Osteocyte (in vitro differentiated cells): ENCODE results near the gene HOXB4. TPM values are rescaled to one million over a fixed set of nuclear protein-coding genes. Genes with fewer than 3 reads are reported as not detected.

ENCODE experiments used
- DNase-seq: peaks from one replicate; pipeline ENCODE4 v3.0.0; 2021; ENCODE audit warnings: mixed read lengths; ENCODE audit not compliant: unreplicated experiment; ENCODE audit errors: extremely low spot score
- H3K27ac Mint-ChIP-seq: one replicate; pipeline ENCODE4 v1.8.0; 2021; ENCODE audit warnings: mild to moderate bottlenecking, mixed read lengths; ENCODE audit not compliant: unreplicated experiment
- H3K27me3 Mint-ChIP-seq: one replicate; pipeline ENCODE4 v1.8.0; 2021; ENCODE audit warnings: mixed read lengths; ENCODE audit not compliant: unreplicated experiment
- H3K36me3 Mint-ChIP-seq: one replicate; pipeline ENCODE4 v1.8.0; 2021; ENCODE audit warnings: mixed read lengths; ENCODE audit not compliant: unreplicated experiment
- H3K4me1 Mint-ChIP-seq: one replicate; pipeline ENCODE4 v1.8.0; 2021; ENCODE audit warnings: mixed read lengths; ENCODE audit not compliant: unreplicated experiment
- H3K4me3 Mint-ChIP-seq: one replicate; pipeline ENCODE4 v1.8.0; 2021; ENCODE audit warnings: mild to moderate bottlenecking, moderate library complexity, mixed read lengths; ENCODE audit not compliant: unreplicated experiment
- H3K9me3 Mint-ChIP-seq: one replicate; pipeline ENCODE4 v1.8.0; 2021; ENCODE audit warnings: mixed read lengths; ENCODE audit not compliant: unreplicated experiment
- CTCF ChIP-seq: fragments of 200-600 bp; sonication (generic); IDR thresholded peaks from 2 replicates; pipeline ENCODE4 v1.5.0; 2021; ENCODE audit warnings: antibody characterized with exemption, mild to moderate bottlenecking, moderate library complexity
- total RNA-seq: library from RNA; stranded (reverse); gene quantifications from 2 replicates; pipeline ENCODE4 v1.2.1, GENCODE V29; 2021

HOXB4 gene
- total RNA-seq, 1 donor from 2014 or later, result not detected

DNA sequence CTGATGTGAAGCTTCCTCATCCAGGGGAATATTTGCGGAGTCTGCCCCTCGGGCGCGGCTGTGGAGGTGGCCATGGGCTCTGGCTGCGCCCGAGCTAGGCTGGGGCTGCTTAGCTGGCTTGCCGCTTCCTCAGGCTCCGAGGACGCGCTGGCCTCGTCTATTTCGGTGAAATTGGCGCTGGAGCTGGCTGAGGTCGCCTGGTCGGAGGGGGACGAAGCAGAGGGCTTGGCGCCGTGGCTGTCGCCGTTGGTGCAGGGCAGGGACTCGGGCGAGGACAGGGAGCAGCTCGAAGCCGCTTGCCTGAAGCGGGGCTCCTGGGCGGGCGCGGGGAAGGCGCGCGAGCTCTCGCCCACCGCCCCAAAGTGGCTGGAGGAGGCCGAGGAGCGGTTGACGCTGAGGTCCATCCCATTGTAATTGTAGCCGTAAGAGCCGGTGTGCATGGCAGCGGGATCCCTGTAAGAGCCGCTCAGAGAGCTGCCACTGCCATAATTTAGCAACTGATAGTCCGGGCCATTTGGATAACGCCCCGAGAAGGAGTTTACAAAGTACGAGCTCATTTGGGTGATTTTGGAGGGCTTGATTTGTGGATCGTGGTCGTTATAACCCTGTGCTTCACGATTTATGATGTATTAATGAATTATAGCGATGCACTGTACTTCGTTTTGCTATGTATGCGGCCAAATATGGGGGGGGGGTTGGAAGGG, 15.1 kb upstream of the HOXB4 start, which contains the start of gene HOXB5:
HOXB5 (minus strand) TSS at position 654 of the 704 bp plus-strand sequence; CDS start at position 557, 97 bp downstream.
- Mint-ChIP-seq H3K9me3 (no peaks in the 10 kb centered on the region), H3K27ac (no peak within 1 kb of the TSS), H3K36me3 (no peaks in the 10 kb centered on the region), H3K4me3 (no peak within 1 kb of the TSS), H3K4me1 (peaks cover 13% of the 10 kb centered on the region), H3K27me3 (peaks cover 97% of the 10 kb centered on the region)
- no peak for TF ChIP-seq CTCF
- no peak for DNase-seq

GRCh38 chr17:48592577-48592976, 14.4 kb upstream of the HOXB4 start:
- DNase-seq, result no peak
- no peak for TF ChIP-seq CTCF
- Mint-ChIP-seq H3K27ac (no peak overlapping the region), H3K9me3 (no peaks in the 10 kb centered on the region), H3K4me3 (no peak overlapping the region), H3K36me3 (no peaks in the 10 kb centered on the region), H3K4me1 (peaks cover 10% of the 10 kb centered on the region), H3K27me3 (peaks cover 97% of the 10 kb centered on the region)

GRCh38 chr17:48592057-48592514, 13.9 kb upstream of the HOXB4 start:
- Mint-ChIP-seq H3K4me1 (peaks cover 10% of the 10 kb centered on the region), H3K27me3 (peaks cover 97% of the 10 kb centered on the region), H3K36me3 (no peaks in the 10 kb centered on the region), H3K27ac (no peak overlapping the region), H3K4me3 (no peak overlapping the region), H3K9me3 (no peaks in the 10 kb centered on the region)
- DNase-seq, result no peak
- TF ChIP-seq CTCF, result no peak

DNA sequence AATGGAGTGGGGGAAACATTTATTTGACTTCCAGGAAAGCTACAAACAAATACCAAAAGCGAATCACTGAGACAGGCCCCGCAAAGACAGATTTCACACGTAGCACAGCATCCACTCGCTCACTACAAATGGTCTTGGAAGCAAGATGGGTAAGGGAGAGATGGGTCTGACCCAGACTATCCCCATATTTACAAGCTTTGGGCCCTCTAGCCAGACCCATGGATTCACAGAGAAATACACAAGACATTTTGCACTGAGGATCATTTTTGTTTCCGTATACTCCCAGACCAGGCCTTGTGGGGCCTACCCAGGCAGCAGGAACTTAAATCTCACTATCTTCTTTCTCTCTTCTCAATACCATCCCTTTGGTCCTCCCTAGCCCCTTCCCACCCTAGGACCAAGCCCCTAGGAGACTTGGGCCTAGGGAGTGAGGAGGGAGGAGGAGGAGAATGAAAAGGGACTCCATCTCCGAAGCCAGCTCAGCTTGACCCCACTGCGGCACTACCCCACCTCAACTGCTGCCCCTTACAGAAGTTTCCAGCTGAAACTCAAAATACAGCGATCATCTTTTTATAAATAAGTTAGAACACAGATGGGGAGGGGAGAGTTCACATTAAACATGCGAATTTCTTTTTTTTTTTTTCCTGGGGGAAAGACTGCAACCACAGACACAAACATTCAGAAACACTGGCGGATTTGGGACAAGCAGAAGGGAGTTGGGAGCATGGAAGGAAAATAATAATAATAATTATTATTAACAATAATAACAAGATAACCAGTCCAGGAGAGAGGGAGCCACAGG, 13.3 kb upstream of the HOXB4 start:
- Mint-ChIP-seq H3K4me1 (peaks cover 8% of the 10 kb centered on the region), H3K4me3 (no peak overlapping the region)

More for the DNA sequence above, 13.3 kb upstream of the HOXB4 start:
- no peak overlapping the region for H3K27ac Mint-ChIP-seq
- H3K9me3 Mint-ChIP-seq, result no peaks in the 10 kb centered on the region
- H3K27me3 Mint-ChIP-seq, result peaks cover 97% of the 10 kb centered on the region
- DNase-seq, result no peak
- TF ChIP-seq CTCF, result no peak
- H3K36me3 Mint-ChIP-seq, result no peaks in the 10 kb centered on the region
